HUES64 (cell line): Measurements from ENCODE around the gene FZR1.
"Not testable (repeated sequence)": the region's sequence is repeated elsewhere in the genome, so short reads cannot be mapped to it uniquely, and the experiment has no call there.

Source experiments
- H3K27ac ChIP-seq: 2 replicates; pipeline ENCODE4 v1.7.0; 2013; ENCODE audit warnings: low read depth, low read length, inconsistent platforms
- H3K27me3 ChIP-seq: 2 replicates; pipeline ENCODE4 v1.6.1; 2013; ENCODE audit warnings: mild to moderate bottlenecking, low read length; ENCODE audit not compliant: insufficient read depth
- H3K36me3 ChIP-seq: 2 replicates; pipeline ENCODE4 v1.6.1; 2013; ENCODE audit warnings: mild to moderate bottlenecking, low read length; ENCODE audit not compliant: insufficient read depth
- H3K4me1 ChIP-seq: 2 replicates; pipeline ENCODE4 v1.6.1; 2013; ENCODE audit warnings: mild to moderate bottlenecking, low read length, moderate library complexity; ENCODE audit not compliant: insufficient read depth
- H3K4me3 ChIP-seq: 2 replicates; pipeline ENCODE4 v1.5.1; 2013; ENCODE audit warnings: mild to moderate bottlenecking, low read length, moderate library complexity
- H3K9ac ChIP-seq: 2 replicates; pipeline ENCODE4 v1.6.1; 2013; ENCODE audit warnings: mild to moderate bottlenecking, low read depth, low read length
- H3K9me3 ChIP-seq: 2 replicates; pipeline ENCODE4 v1.6.1; 2013; ENCODE audit warnings: low read depth, low read length; ENCODE audit not compliant: insufficient read depth
- WGBS: fragments of 150-250, 120-280 bp; methylation state at CpG from one replicate; pipeline ENCODE4 v1.1.7; 2013; ENCODE audit warnings: missing lambda C conversion rate; 5-methylcytosine and 5-hydroxymethylcytosine counted together

Gene FZR1

GRCh38 chr19:3584036-3584802, 78.1 kb downstream of the FZR1 start:
- H3K27ac ChIP-seq, H3K9me3 ChIP-seq, H3K36me3 ChIP-seq, H3K4me3 ChIP-seq, H3K9ac ChIP-seq, H3K4me1 ChIP-seq: not testable (repeated sequence)
- peaks cover 39% of the 10 kb centered on the region for H3K27me3 ChIP-seq
- 89% methylated on average over 14 of the region's 15 CpGs for WGBS

DNA sequence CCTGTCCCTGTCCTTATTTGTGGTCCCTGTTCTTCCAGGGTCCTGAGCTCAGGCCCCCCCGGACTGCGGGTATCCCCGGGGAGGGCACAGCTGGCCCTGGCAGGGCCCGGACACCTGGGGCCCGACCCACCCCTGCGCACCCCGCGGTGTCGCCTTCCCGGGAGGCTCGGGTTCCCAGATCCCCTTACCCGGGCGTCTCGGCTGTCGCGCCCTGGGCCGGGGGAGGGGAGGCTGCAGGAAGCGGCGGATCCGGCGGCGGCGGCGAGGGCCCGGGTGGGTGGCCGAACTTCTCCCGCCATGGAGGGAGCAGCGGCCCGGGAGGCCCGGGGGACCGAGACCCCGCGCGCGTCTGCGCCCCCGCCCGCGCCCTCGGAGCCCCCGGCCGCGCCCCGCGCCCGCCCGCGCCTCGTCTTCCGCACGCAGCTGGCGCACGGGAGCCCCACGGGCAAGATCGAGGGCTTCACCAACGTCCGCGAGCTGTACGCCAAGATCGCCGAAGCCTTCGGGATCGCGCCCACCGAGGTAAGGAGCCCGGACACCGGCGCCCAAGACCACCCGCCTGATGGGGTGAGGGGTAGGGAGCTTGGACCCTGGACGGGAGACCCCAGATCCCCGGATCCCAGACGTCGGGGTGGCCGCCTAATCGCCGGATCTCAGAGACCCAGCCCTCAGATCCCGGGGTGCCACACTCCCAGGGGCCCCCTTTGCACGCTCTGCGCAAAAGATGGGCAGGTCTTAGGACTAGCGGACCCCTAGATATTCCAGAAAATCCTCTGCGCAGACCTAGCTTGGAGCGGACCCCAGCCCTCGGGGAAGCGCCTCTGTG, 79.4 kb downstream of the FZR1 start, which contains the start of gene GIPC3:
GIPC3 (plus strand) TSS at position 178 of the 826 bp plus-strand sequence; CDS start at position 298, 120 bp downstream.
- 11% methylated on average over 84 of the region's 84 CpGs for WGBS
- H3K27me3 ChIP-seq = peaks cover 35% of the 10 kb centered on the region
- no peaks in the 10 kb centered on the region for H3K9me3 ChIP-seq
- H3K9ac ChIP-seq = peak within 1 kb of the TSS; percentile 61; the same call in 1 of the 2 replicates
- no peaks in the 10 kb centered on the region for H3K4me1 ChIP-seq
- H3K27ac ChIP-seq = no peak within 1 kb of the TSS
- no peaks in the 10 kb centered on the region for H3K36me3 ChIP-seq
- peak within 1 kb of the TSS; percentile 51 for H3K4me3 ChIP-seq

DNA sequence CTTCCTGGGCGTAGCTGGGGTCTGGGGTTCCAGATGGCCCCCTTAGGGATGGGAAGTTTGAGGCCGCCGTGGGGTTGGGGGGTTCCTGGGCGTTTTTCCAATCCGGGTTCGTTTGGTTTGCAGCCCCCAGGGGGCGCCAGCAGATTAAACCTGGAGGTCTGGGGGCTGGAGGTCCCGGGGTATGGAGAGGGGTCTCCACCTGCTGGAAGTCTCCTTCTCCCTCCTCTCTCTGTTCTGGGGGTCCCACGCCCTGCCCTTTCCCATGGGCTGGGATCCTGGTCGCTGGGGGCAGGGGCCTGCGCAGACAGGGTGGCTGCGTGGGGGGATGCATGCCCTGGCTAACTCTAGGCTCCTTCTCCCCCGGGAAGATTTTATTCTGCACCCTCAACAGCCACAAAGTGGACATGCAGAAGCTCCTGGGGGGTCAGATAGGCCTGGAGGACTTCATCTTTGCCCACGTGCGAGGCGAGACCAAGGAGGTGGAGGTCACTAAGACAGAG, 80.1 kb downstream of the FZR1 start:
- Histone ChIP-seq H3K4me3 (peak overlapping the region; percentile 51), H3K9ac (peak overlapping the region; percentile 61; the same call in 1 of the 2 replicates), H3K27ac (no peak overlapping the region), H3K9me3 (no peaks in the 10 kb centered on the region), H3K4me1 (no peaks in the 10 kb centered on the region), H3K36me3 (no peaks in the 10 kb centered on the region), H3K27me3 (peaks cover 35% of the 10 kb centered on the region)
- 31% methylated on average over 16 of the region's 16 CpGs for WGBS

DNA sequence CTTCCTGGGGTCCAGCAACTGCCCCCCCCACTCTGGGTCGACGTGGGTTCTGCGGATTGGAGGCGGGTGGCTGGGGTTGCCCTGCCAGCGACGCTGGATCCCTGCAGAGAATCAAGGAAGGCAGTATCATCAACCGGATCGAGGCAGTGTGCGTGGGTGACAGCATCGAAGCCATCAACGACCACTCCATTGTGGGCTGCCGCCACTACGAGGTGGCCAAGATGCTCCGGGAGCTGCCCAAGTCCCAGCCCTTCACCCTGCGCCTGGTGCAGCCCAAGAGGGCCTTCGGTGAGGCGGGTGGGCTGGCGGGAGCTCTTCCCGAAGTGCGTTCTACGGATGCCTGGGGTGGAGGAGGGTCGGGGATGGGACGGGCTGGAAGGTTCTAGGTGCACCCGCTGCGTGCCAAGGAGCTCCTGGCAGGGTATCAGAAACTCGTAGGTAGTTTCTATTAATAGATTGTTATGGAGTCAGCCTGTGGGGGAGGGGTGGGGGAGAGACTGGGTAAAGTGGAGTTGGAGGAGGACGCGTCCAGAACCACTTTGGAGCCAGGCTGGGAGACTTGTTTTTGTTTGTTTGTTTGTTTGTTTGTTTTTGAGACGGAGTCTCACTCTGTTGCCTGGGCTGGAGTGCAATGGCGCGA, 80.7 kb downstream of the FZR1 start:
- Histone ChIP-seq H3K36me3 (no peaks in the 10 kb centered on the region), H3K4me3 (no peak overlapping the region), H3K4me1 (no peaks in the 10 kb centered on the region), H3K27me3 (peaks cover 35% of the 10 kb centered on the region), H3K9ac (no peak overlapping the region), H3K9me3 (no peaks in the 10 kb centered on the region; the same call in 1 of the 2 replicates), H3K27ac (no peak overlapping the region)
- 67% methylated on average over 31 of the region's 31 CpGs for WGBS
